HEK293T (cell line): ENCODE results near the gene MTCL3.

Experiments
- ARNT ChIP-seq: fragments of 450-650 bp; IDR thresholded peaks from 2 replicates; pipeline ENCODE4 v1.6.1; 2017; ENCODE audit warnings: mild to moderate bottlenecking
- BHLHE40 ChIP-seq: fragments of 450-650 bp; IDR thresholded peaks from 2 replicates; pipeline ENCODE4 v1.6.1; 2016; ENCODE audit warnings: mild to moderate bottlenecking, moderate library complexity, borderline replicate concordance
- L3MBTL2 ChIP-seq: fragments of 450-650 bp; conservative IDR thresholded peaks from 2 replicates; pipeline ENCODE4 v1.6.1; 2016; ENCODE audit warnings: mild to moderate bottlenecking
- SP1 ChIP-seq: fragments of 450-650 bp; IDR thresholded peaks from 2 replicates; pipeline ENCODE4 v1.6.1; 2017
- TARDBP ChIP-seq: fragments of 450-650 bp; IDR thresholded peaks from 2 replicates; pipeline ENCODE4 v1.6.1; 2016
- TF ChIP-seq, protein P1 (sequence below): fragments of 450-650 bp; IDR thresholded peaks from 2 replicates; pipeline ENCODE4 v1.6.1; 2016

DNA sequence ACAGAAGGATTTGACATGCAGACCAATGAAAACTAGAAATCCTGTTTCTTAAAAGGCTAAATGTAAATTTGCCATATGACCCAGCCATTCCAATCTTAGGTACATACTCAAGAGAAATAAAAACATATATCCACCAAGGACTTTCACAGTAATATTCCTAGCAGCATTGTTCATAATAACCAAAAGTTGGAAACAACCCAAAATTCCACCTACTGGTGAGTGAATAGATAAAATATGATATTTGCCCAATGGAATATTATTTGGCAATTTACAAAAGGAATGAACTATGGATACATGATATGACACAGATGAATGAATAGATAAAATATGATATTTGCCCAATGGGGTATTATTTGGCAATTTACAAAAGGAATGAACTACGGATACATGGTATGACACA lies 22.7 kb downstream of the MTCL3 start:
- TF ChIP-seq, protein P1, sequence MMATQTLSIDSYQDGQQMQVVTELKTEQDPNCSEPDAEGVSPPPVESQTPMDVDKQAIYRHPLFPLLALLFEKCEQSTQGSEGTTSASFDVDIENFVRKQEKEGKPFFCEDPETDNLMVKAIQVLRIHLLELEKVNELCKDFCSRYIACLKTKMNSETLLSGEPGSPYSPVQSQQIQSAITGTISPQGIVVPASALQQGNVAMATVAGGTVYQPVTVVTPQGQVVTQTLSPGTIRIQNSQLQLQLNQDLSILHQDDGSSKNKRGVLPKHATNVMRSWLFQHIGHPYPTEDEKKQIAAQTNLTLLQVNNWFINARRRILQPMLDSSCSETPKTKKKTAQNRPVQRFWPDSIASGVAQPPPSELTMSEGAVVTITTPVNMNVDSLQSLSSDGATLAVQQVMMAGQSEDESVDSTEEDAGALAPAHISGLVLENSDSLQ, result no peak
- no peak for TF ChIP-seq BHLHE40
- TF ChIP-seq SP1, result no peak
- TF ChIP-seq L3MBTL2, result no peak
- no peak for TF ChIP-seq TARDBP
- TF ChIP-seq ARNT, result no peak
